GM10248 (cell line): ENCODE results near the gene PNN.
"Not testable (repeated sequence)": the region's sequence is repeated elsewhere in the genome, so short reads cannot be mapped to it uniquely, and the experiment has no call there.

ENCODE experiments used
- CTCF ChIA-PET: fragments of 300-600 bp; sonication (Branson Sonifier 250); formaldehyde crosslinking; extraction: SDS; loops from one replicate; lab custom pipeline; 2021; ENCODE audit warnings: antibody characterized with exemption; lab: Yijun Ruan, JAX
- POLR2A ChIA-PET: fragments of 350-650 bp; sonication (Branson Sonifier 250); formaldehyde crosslinking; extraction: SDS; loops from one replicate; lab custom pipeline; 2020; ENCODE audit warnings: antibody characterized with exemption; lab: Yijun Ruan, JAX
- DNase-seq: peaks from one replicate; pipeline ENCODE4 v3.0.0; 2012; ENCODE audit errors: extremely low spot score
- CTCF ChIP-seq: IDR thresholded peaks from 2 replicates; pipeline ENCODE4 v1.5.1; 2012; ENCODE audit warnings: mild to moderate bottlenecking, low read depth; ENCODE audit errors: extremely low read depth, missing control alignments, control extremely low read depth

Gene PNN

GRCh38 chr14:39185256-39186049, 10.4 kb downstream of the PNN start:
- TF ChIP-seq CTCF, result no peak
- ChIA-PET CTCF (no interaction called here), POLR2A (interaction anchor here (0.6 to 2.3 kb wide), 6 partner anchors 10 to 104 kb away, joined by 3 to 10 read pairs (median 4); partner anchors contain the start of genes PNN and TRAPPC6B)
- no peak for DNase-seq

- DNase-seq, result no peak
- ChIA-PET POLR2A (interaction anchor here (0.7 kb wide), 1 partner anchor 72 kb away, joined by 3 read pairs; no protein-coding TSS in a partner anchor), CTCF (no interaction called here)
- TF ChIP-seq CTCF, result no peak
These were observed 12.0 kb downstream of the PNN start for GRCh38 chr14:39186941-39187525.

GRCh38 chr14:39203659-39204606, 28.9 kb downstream of the PNN start:
- no peak for TF ChIP-seq CTCF
- ChIA-PET POLR2A (no interaction called here), CTCF (interaction anchor here (1.4 to 1.5 kb wide), 2 partner anchors 9 to 23 kb away, joined by 3 to 5 read pairs; no protein-coding TSS in a partner anchor)
- DNase-seq, result no peak

GRCh38 chr14:39207430-39207829, 32.4 kb downstream of the PNN start:
- DNase-seq, CTCF ChIA-PET, POLR2A ChIA-PET: not testable (repeated sequence)

GRCh38 chr14:39211109-39211741, 36.2 kb downstream of the PNN start:
- CTCF ChIA-PET, result no interaction called here
- no peak for DNase-seq
- POLR2A ChIA-PET, result no interaction called here
- no peak for TF ChIP-seq CTCF

GRCh38 chr14:39212034-39212433, 37.0 kb downstream of the PNN start:
- ChIA-PET POLR2A (no interaction called here), CTCF (interaction anchor here (1.3 to 1.4 kb wide), 2 partner anchors 8 to 23 kb away, joined by 3 to 5 read pairs; no protein-coding TSS in a partner anchor)
- no peak for DNase-seq
- TF ChIP-seq CTCF, result no peak
